Colonic mucosa (tissue), 4 donors: ENCODE data around the gene CFAP251. TPM values are rescaled to one million over a fixed set of nuclear protein-coding genes. Genes with fewer than 3 reads are reported as not detected.

Experiments used
- DNase-seq: peaks from one replicate; pipeline ENCODE4 v3.0.0-alpha.2; 2020
- H3K27ac ChIP-seq: fragments of 200-600 bp; one replicate; pipeline ENCODE4 v1.8.0; 2021
- H3K27me3 ChIP-seq: fragments of 200-600 bp; one replicate; pipeline ENCODE4 v1.8.0; 2021
- H3K36me3 ChIP-seq: fragments of 200-600 bp; one replicate; pipeline ENCODE4 v1.8.0; 2021
- H3K4me1 ChIP-seq: fragments of 200-600 bp; one replicate; pipeline ENCODE4 v1.8.0; 2021; ENCODE audit warnings: mild to moderate bottlenecking
- H3K4me3 ChIP-seq: fragments of 200-600 bp; one replicate; pipeline ENCODE4 v1.8.0; 2021
- H3K9ac ChIP-seq, 2 donors: one replicate each; pipeline ENCODE4 v1.7.0; 2013; ENCODE audit warnings: control low read depth in 2 of 2, low read depth in 2 of 2, low read length in 2 of 2
- H3K9me3 ChIP-seq: fragments of 200-600 bp; one replicate; pipeline ENCODE4 v1.8.0; 2021
- intact Hi-C: fragments of 100-400 bp; cut with DNase I; formaldehyde crosslinking; loops from one replicate; pipeline ENCODE4 v1.14.1; 2022
- total RNA-seq, 2 donors: library from RNA; stranded (reverse); fragmentation: NEBNext Ultra II Directional in 1 of 2; extraction: Animal tissue kit (Norgen Biotek cat#: 25700) in 1 of 2; gene quantifications; one replicate each; pipeline ENCODE4 v1.2.1, GENCODE V29; 2021
- TF ChIP-seq, protein P1 (sequence below): fragments of 200-600 bp; IDR thresholded peaks from one replicate; pipeline ENCODE4 v1.8.0; 2022; ENCODE audit warnings: antibody characterized with exemption, mild to moderate bottlenecking
- donor health status: healthy.
- donor health status: DM: no; HTN: no; CAD: no.
- donor health status: DM: no; HTN: no; CAD: no.

CFAP251 gene
- total RNA-seq, 2 donors from 2014 or later, result 0.64 to 0.93 TPM

DNA sequence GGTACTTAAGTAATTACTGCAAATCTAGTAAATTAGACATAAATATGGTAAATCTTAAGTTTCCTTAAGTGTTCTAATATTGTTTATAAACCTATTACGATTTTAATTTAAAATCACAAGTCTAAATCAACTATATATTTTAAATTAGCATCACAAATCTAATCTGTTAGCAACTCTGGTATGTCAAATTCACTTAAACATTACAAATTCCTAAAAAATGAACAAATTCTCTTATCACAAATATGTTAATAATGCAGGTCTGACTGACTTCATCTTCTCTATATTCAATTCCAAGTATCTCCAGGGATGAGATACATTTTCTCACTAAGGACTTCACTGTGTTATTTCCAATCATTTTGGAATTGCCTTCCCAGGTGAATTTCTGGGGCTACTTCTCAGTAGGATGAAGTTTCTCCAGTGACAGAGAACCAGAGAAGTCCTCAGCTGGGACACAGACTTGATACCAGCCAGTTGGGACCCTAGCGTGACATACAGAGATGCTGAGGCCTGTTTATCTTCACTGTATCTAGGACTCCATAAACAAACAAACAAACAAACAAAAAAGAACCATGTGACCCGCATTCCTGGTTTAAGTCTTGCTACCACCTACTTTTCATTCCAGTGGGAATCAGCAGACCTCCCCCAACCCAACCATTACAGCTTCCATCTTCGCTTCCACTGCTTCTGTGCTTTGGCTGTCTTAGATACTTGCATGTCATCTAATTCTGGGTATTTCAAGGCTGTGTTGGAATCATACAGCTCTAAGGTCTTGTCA, 21.8 kb downstream of the CFAP251 start:
- no peak overlapping the region for H3K9ac ChIP-seq
- no peaks in the 10 kb centered on the region for H3K36me3 ChIP-seq
- no peak overlapping the region for H3K27ac ChIP-seq
- TF ChIP-seq, protein P1, sequence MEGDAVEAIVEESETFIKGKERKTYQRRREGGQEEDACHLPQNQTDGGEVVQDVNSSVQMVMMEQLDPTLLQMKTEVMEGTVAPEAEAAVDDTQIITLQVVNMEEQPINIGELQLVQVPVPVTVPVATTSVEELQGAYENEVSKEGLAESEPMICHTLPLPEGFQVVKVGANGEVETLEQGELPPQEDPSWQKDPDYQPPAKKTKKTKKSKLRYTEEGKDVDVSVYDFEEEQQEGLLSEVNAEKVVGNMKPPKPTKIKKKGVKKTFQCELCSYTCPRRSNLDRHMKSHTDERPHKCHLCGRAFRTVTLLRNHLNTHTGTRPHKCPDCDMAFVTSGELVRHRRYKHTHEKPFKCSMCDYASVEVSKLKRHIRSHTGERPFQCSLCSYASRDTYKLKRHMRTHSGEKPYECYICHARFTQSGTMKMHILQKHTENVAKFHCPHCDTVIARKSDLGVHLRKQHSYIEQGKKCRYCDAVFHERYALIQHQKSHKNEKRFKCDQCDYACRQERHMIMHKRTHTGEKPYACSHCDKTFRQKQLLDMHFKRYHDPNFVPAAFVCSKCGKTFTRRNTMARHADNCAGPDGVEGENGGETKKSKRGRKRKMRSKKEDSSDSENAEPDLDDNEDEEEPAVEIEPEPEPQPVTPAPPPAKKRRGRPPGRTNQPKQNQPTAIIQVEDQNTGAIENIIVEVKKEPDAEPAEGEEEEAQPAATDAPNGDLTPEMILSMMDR, result no peak
- no peaks in the 10 kb centered on the region for H3K9me3 ChIP-seq
- H3K27me3 ChIP-seq, result no peaks in the 10 kb centered on the region
- H3K4me1 ChIP-seq, result no peaks in the 10 kb centered on the region
- no peak for DNase-seq
- intact Hi-C loops, result no loop called here
- no peak overlapping the region for H3K4me3 ChIP-seq

DNA sequence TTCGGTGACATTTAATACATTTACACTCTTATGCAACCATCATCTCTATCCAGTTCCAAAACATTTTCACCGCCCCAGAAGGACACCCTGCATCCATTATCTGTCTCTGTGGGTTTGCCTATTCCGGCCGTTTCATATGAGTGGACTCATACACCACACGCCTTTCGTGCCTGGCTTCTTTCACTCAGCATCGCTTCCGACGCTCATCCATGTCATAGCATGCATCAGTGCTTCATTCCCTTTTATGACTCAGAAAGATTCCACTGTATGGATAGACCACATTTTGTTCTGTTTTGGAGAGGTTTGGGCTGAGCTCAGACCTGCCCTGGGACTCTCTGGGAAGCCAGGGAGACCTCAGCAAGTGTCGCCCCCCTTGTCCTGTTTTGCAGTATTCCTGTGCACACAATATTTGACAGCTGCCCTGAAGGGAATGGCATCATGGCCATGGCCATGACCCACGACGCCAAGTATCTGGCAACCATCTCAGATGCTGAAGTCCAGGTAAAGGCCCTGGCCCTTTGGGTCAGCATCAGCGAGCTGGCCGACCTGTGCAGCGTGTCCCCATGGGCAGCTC, 23.8 kb downstream of the CFAP251 start:
- Histone ChIP-seq H3K4me1 (no peaks in the 10 kb centered on the region), H3K4me3 (no peak overlapping the region), H3K9me3 (no peaks in the 10 kb centered on the region), H3K27me3 (no peaks in the 10 kb centered on the region), H3K36me3 (no peaks in the 10 kb centered on the region), H3K27ac (no peak overlapping the region), H3K9ac (no peak overlapping the region)
- TF ChIP-seq, protein P1, result no peak
- intact Hi-C loops, result no loop called here
- DNase-seq, result no peak

DNA sequence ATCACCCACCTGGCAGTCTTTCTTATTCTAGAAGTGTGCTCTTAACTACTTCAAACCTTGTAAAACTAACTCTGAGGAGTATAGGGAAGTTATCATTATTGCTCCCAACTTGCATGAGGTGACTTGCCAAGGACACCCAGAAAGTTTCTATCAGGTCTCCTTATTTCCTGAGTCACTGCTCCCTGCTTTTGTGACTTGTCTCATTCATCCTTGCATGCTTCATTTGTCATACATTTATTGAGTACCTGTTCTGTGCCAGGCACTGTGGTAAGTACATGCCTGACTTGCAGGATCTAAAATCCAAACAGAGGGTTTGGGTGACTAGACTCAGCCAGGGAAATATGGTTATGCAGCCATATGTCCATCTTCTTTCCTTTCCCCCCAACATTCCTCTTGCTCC, 25.5 kb downstream of the CFAP251 start:
- no peak overlapping the region for H3K27ac ChIP-seq
- no peaks in the 10 kb centered on the region for H3K9me3 ChIP-seq
- no peaks in the 10 kb centered on the region for H3K27me3 ChIP-seq
- no peak overlapping the region for H3K9ac ChIP-seq
- no peaks in the 10 kb centered on the region for H3K4me1 ChIP-seq
- intact Hi-C loops, result no loop called here
- H3K36me3 ChIP-seq, result no peaks in the 10 kb centered on the region
- no peak overlapping the region for H3K4me3 ChIP-seq
- no peak for DNase-seq
- TF ChIP-seq, protein P1, result no peak

DNA sequence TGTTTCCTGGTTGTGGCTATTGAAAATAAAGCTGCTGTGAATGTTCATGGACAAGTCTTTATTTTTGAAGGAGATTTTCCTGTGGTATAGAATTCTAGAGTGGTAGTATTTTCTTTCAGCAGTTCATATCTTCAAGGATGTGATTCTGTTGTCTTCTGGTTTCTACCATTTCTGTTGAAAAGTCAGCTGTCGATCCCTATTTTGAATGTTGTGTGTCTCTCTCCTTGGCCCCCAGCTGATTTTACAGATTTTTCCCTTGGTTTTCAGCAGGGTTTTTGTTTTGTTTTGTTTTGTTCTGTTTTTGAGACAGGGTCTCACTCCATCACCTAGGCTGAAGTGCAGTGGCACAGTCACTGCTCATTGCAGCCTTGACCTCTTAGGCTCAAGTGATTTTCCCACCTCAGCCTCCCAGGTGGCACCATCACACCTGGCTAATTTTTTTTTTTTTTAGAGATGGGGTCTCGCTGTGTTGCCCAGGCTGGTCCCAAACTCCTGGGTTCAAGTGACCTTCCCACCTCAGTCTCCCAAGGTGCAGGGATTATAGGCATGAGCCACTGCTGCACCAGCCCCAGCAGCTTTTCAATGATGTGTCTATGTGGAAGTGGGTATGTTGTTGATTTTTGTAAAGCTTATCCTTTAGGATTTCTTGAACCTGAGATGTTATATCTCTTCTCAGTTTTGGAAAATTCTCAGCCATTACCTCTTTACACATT, 28.1 kb downstream of the CFAP251 start:
- TF ChIP-seq, protein P1, result no peak
- Histone ChIP-seq H3K9me3 (no peaks in the 10 kb centered on the region), H3K36me3 (no peaks in the 10 kb centered on the region), H3K27ac (no peak overlapping the region), H3K9ac (no peak overlapping the region), H3K27me3 (no peaks in the 10 kb centered on the region), H3K4me3 (no peak overlapping the region), H3K4me1 (no peaks in the 10 kb centered on the region)
- DNase-seq, result no peak
- intact Hi-C loops, result no loop called here

DNA sequence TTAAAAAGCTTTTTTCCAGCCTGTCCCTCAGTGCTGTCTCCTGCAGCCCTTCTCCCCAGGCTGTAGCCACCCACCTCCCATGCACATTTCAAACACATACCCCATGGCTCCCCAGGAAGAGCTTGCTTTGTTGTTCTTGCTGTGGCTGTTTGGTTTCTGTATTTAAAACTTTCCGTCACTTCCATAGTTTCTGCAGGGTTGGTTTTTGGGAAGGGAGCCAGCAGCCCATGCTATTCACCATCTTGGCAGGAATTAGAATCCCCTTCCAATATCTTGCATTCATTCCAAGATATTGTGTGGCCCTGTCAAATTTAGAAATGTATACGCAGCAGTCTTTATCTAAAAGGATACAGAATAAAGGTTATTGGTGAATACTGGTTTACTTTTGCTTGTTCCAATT, 29.6 kb downstream of the CFAP251 start:
- DNase-seq, result no peak
- Histone ChIP-seq H3K9ac (no peak overlapping the region), H3K4me3 (no peak overlapping the region), H3K4me1 (no peaks in the 10 kb centered on the region), H3K27ac (no peak overlapping the region), H3K36me3 (no peaks in the 10 kb centered on the region), H3K27me3 (no peaks in the 10 kb centered on the region), H3K9me3 (no peaks in the 10 kb centered on the region)
- intact Hi-C loops, result no loop called here
- TF ChIP-seq, protein P1, result no peak
